HFFc6 (cell line): ENCODE results near the gene COCH. TPM values are rescaled to one million over a fixed set of nuclear protein-coding genes. Genes with fewer than 3 reads are reported as not detected.
"Not testable (repeated sequence)": the region's sequence is repeated elsewhere in the genome, so short reads cannot be mapped to it uniquely, and the experiment has no call there.

Experiments
- DNase-seq: peaks from one replicate; pipeline ENCODE4 v3.0.0-alpha.2; 2018
- H3K27ac Mint-ChIP-seq: 2 replicates; pipeline ENCODE4 v1.8.0; 2020; ENCODE audit warnings: mild to moderate bottlenecking, mixed read lengths
- H3K27me3 Mint-ChIP-seq: 2 replicates; pipeline ENCODE4 v1.8.0; 2021; ENCODE audit warnings: mild to moderate bottlenecking, moderate library complexity, mixed read lengths; ENCODE audit not compliant: insufficient read depth
- H3K36me3 Mint-ChIP-seq: 2 replicates; pipeline ENCODE4 v1.8.0; 2021; ENCODE audit warnings: low read depth, mixed read lengths
- H3K4me1 Mint-ChIP-seq: 2 replicates; pipeline ENCODE4 v1.8.0; 2020; ENCODE audit warnings: low read depth, mixed read lengths
- H3K4me3 Mint-ChIP-seq: 2 replicates; pipeline ENCODE4 v1.8.0; 2020; ENCODE audit warnings: mild to moderate bottlenecking, moderate library complexity, mixed read lengths
- H3K9me3 Mint-ChIP-seq: 2 replicates; pipeline ENCODE4 v1.8.0; 2020; ENCODE audit warnings: mild to moderate bottlenecking, mixed read lengths
- total RNA-seq, 6 experiments: library from RNA; stranded (reverse); fragmentation: NEBNext Ultra II Directional; extraction: Animal tissue kit (Norgen Biotek cat#: 25700); gene quantifications; 2 replicates in 1 of 6; 3 replicates in 5 of 6; pipeline ENCODE4 v1.2.3, GENCODE V29; 2021
- TF ChIP-seq, protein P1 (sequence below): fragments of 200-600 bp; sonication (generic); IDR thresholded peaks from 2 replicates; pipeline ENCODE4 v1.5.0; 2021; ENCODE audit warnings: antibody characterized with exemption, mild to moderate bottlenecking

COCH gene
- total RNA-seq, 6 experiments from 2014 or later = not detected

DNA sequence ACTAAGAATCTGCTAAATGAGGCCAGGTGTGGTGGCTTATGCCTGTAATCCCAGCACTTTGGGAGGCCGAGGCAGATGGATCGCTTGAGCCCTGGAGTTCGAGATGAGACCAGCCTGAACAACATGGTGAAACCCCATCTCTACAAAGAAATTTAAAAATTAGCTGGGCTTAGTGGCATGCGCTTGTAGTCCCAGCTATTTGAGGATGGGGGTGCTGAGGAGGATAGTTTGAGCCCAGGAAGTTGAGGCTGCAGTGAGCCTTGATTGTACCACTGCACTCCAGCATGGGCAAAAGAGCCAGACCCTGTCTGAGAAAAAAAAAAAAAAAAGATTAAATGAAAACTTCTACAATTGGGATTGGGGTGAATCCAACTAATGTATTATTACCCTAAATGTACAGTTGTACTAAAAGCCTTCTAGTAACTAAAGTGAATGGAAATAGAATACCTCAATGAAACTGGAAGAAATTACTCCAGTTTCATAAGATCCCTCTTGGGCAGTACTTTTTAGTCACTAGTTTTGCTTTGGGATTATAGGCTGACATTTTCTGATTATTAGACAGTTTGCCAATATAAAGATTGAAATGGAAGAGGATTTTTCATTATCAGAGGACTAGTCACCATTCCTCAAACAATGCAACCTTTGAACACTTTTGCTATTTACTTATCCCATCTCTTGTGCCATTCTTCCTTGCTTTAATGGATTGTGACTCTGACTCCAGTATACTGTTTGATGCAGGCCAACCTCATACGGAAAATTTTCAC lies 14.3 kb downstream of the COCH start:
- H3K4me3 Mint-ChIP-seq = no peak overlapping the region
- peaks cover 3% of the 10 kb centered on the region for H3K27me3 Mint-ChIP-seq
- TF ChIP-seq, protein P1, sequence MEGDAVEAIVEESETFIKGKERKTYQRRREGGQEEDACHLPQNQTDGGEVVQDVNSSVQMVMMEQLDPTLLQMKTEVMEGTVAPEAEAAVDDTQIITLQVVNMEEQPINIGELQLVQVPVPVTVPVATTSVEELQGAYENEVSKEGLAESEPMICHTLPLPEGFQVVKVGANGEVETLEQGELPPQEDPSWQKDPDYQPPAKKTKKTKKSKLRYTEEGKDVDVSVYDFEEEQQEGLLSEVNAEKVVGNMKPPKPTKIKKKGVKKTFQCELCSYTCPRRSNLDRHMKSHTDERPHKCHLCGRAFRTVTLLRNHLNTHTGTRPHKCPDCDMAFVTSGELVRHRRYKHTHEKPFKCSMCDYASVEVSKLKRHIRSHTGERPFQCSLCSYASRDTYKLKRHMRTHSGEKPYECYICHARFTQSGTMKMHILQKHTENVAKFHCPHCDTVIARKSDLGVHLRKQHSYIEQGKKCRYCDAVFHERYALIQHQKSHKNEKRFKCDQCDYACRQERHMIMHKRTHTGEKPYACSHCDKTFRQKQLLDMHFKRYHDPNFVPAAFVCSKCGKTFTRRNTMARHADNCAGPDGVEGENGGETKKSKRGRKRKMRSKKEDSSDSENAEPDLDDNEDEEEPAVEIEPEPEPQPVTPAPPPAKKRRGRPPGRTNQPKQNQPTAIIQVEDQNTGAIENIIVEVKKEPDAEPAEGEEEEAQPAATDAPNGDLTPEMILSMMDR = no peak

DNA sequence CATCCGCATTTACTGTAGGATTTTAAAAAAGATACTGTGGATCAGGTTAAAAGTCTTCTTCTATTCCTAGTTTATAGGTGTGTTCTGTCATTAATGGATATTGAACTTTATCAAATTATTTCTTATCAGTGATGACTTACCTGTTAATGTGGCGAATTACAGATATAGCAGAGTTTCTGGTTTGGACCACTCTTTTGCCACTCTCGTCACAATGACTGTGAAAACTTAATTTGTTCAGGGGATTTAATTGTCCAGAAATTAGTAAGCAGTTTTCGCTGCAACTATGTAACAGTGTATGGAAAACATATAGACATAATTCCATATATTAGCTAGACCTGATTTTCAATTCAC lies 14.9 kb downstream of the COCH start:
- TF ChIP-seq, protein P1 = no peak
- Mint-ChIP-seq H3K27ac (no peak overlapping the region), H3K4me1 (peaks cover 7% of the 10 kb centered on the region), H3K9me3 (no peaks in the 10 kb centered on the region), H3K27me3 (peaks cover 3% of the 10 kb centered on the region), H3K36me3 (peaks cover 4% of the 10 kb centered on the region; the same call in 1 of the 2 replicates), H3K4me3 (no peak overlapping the region)
- DNase-seq = no peak

More for the DNA sequence above, 14.3 kb downstream of the COCH start:
- Mint-ChIP-seq H3K27ac (no peak overlapping the region), H3K36me3 (peaks cover 4% of the 10 kb centered on the region; the same call in 1 of the 2 replicates), H3K4me1 (peaks cover 6% of the 10 kb centered on the region; the same call in 1 of the 2 replicates), H3K9me3 (no peaks in the 10 kb centered on the region)
- no peak for DNase-seq

DNA sequence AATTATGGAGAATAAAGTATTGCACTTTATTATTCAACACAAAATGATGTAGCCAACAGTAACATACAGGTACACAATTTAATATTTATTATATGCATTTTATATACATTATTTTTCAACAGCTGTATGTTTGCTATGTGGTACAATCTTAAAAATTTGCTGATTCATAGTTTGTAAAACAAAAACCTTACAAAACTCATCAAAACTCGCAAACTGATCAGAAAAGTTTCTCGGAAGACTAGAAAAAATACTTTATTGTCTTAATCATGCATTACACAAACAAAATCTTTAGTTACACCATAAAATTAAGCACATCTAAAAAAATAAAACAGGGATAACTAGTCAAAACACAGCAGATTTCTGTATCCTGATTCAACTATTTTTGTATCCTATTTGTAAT lies 19.5 kb downstream of the COCH start:
- no peaks in the 10 kb centered on the region for H3K9me3 Mint-ChIP-seq
- DNase-seq = no peak
- H3K36me3 Mint-ChIP-seq = peaks cover 22% of the 10 kb centered on the region
- TF ChIP-seq, protein P1 = no peak
- H3K4me1 Mint-ChIP-seq = peaks cover 15% of the 10 kb centered on the region
- H3K4me3 Mint-ChIP-seq = no peak overlapping the region
- no peak overlapping the region for H3K27ac Mint-ChIP-seq
- H3K27me3 Mint-ChIP-seq = no peaks in the 10 kb centered on the region

DNA sequence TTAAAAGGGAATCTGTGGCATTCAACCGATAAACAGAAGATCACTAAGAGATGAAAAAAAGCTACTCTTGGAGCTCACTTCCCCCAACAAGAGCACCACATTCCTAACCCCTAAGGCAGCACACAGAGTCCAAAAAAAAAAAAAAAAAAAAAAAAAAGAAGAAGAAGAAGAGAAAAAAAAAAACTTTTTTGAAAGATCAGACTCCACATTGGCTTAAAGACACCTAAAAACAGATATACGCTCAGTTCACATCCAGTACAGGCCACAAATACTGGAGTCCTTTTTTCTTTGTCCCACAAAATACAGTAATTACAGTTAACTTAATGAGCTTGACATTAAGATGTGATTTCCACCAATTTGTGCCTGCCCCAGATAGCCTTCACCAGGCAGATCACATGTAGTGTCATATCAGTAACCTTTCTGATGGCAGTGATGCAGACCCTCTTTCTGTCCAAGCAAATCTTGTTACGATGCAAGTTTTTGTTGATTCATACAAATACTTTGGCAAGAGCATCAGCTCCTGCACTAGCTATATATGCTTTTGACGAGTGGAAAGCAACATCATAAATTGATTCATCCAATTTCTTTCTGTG lies 20.7 kb downstream of the COCH start:
- TF ChIP-seq, protein P1 = no peak
- no peak for DNase-seq
- Mint-ChIP-seq H3K9me3 (no peaks in the 10 kb centered on the region), H3K4me3 (no peak overlapping the region), H3K36me3 (peaks cover 30% of the 10 kb centered on the region), H3K27me3 (no peaks in the 10 kb centered on the region), H3K4me1 (peaks cover 15% of the 10 kb centered on the region), H3K27ac (peak overlapping the region; percentile 37; the same call in 1 of the 2 replicates)

DNA sequence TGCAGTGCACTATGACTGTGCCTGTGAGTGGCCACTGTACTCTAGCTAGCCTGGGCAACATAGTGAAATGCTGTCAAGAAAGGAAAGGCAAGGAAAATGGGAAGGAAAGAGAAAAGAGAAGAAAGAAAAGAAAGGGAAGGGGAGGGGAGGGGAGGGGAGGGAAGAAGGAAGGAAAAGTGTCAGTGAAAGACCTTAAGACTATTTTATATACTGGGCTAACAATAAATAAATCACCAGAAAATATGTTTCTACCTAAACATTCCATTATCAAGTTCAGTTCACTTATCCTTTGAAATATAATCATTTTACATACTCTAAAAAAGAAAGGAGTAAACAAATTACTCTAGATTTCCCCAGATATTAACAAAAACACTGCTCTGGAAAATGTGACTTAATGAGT lies 22.1 kb downstream of the COCH start:
- Mint-ChIP-seq H3K4me1 (peaks cover 15% of the 10 kb centered on the region), H3K27me3 (no peaks in the 10 kb centered on the region), H3K4me3 (no peak overlapping the region; the same call in 1 of the 2 replicates), H3K36me3 (peaks cover 30% of the 10 kb centered on the region), H3K9me3 (no peaks in the 10 kb centered on the region), H3K27ac (no peak overlapping the region)
- TF ChIP-seq, protein P1 = no peak
- DNase-seq = no peak

DNA sequence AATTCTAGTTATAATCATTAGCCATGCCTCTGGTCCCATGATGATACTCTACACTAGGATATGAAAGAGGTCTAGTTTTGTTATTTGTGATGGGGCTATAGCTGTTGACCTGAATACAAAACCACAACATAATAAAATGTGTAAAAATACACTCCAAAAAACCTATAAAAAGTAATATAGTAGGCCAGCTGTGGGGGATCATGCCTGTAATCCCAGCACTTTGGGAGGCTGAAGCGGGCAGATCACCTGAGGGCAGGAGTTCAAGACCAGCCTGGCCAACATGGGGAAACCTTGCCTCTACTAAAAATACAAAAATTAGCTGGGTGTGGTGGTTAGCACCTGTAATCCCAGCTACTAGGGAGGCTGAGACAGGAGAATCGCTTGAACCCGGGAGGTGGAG lies 22.8 kb downstream of the COCH start:
- H3K27me3 Mint-ChIP-seq, H3K9me3 Mint-ChIP-seq, H3K27ac Mint-ChIP-seq, H3K4me3 Mint-ChIP-seq, DNase-seq: not testable (repeated sequence)
- H3K4me1 Mint-ChIP-seq = peaks cover 15% of the 10 kb centered on the region
- H3K36me3 Mint-ChIP-seq = peaks cover 30% of the 10 kb centered on the region
